Suprapubic skin (tissue), 4 donors: Measurements from ENCODE around the gene NEUROG3. TPM values are rescaled to one million over a fixed set of nuclear protein-coding genes. Genes with fewer than 3 reads are reported as not detected.

Experiments used
- DNase-seq, 2 donors: peaks; one replicate each; pipeline ENCODE4 v3.0.0-alpha.2; 2019; ENCODE audit warnings: low spot score in 2 of 2
- H3K27ac ChIP-seq: fragments of 200-600 bp; sonication (generic); one replicate; pipeline ENCODE4 v1.5.1; 2019
- H3K27me3 ChIP-seq: fragments of 200-600 bp; sonication (generic); one replicate; pipeline ENCODE4 v1.5.1; 2019
- H3K36me3 ChIP-seq: fragments of 200-600 bp; sonication (generic); one replicate; pipeline ENCODE4 v1.5.1; 2019
- H3K4me1 ChIP-seq: fragments of 200-600 bp; sonication (generic); one replicate; pipeline ENCODE4 v1.5.1; 2019
- H3K4me3 ChIP-seq: fragments of 200-600 bp; sonication (generic); one replicate; pipeline ENCODE4 v1.5.1; 2019; ENCODE audit warnings: mild to moderate bottlenecking
- H3K9me3 ChIP-seq: fragments of 200-600 bp; sonication (generic); one replicate; pipeline ENCODE4 v1.5.1; 2019
- EP300 ChIP-seq: sonication (generic); formaldehyde crosslinking; IDR thresholded peaks from one replicate; pipeline ENCODE4 v1.6.1; 2017; ENCODE audit warnings: antibody characterized with exemption
- POLR2A ChIP-seq, 2 donors: fragments of 450-650 bp; IDR thresholded peaks; one replicate each; pipeline ENCODE4 v1.6.1; 2017; ENCODE audit warnings: antibody characterized with exemption in 2 of 2, mild to moderate bottlenecking in 2 of 2, moderate library complexity in 2 of 2
- POLR2AphosphoS5 ChIP-seq, 3 donors: sonication (generic); formaldehyde crosslinking; IDR thresholded peaks; one replicate each; pipeline ENCODE4 v1.6.1; 2017; ENCODE audit warnings: antibody characterized with exemption in 3 of 3
- WGBS: methylation state at CpG from one replicate; pipeline ENCODE4 v1.1.5; 2018; 5-methylcytosine and 5-hydroxymethylcytosine counted together
- total RNA-seq, 4 donors: library from RNA; depleted of rRNA; stranded (reverse); fragments of >200 nt; gene quantifications; one replicate each; pipeline ENCODE4 v1.1.0, GENCODE V29; 2016
- TF ChIP-seq, protein P1 (sequence below), 2 donors: fragments of 200-600 bp in 1 of 2; fragments of 450-650 bp in 1 of 2; sonication (generic) in 1 of 2; IDR thresholded peaks; one replicate each; pipeline ENCODE4 v1.5.1; 2016 to 2019; ENCODE audit warnings: antibody characterized with exemption in 2 of 2, mild to moderate bottlenecking in 1 of 2, moderate library complexity in 1 of 2

The NEUROG3 gene, protein sequence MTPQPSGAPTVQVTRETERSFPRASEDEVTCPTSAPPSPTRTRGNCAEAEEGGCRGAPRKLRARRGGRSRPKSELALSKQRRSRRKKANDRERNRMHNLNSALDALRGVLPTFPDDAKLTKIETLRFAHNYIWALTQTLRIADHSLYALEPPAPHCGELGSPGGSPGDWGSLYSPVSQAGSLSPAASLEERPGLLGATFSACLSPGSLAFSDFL
- not detected for total RNA-seq

DNA sequence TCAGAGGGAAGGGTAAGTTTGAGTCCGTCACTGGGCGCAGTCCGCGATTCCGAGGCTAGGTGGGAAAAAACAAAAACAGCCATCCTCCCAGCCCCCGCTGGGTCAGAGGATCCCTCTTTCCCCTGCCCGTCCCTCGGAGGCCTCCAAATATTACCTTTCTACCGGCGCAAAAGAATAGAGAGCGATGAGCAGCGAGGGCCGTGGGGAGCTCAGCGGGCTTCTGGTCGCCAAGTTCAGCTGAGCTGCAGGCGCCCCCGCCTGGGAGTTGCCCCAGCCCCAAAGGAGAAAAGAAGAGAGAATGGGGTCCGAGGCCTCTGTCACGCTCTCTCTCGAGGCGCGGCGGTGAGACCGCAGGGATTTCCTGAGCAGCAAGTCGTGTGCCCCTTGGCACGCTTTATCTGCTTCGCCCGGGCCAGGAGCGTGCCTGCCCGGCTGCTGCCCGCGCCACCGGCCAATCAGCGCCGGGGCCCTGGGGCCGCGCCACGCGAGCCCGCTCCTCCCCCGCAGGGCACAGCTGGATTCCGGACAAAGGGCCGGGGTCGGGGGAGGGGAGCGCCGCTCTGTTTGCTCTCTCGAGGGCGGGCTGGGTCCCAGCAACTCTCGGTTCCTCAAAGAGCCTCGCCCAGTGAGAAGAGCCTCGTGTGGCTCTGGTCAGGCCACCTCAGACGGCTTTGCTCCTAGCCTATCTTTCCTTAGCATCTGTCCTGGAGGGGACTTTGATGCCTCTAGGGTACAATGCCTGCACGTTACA, at the start of gene NEUROG3:
TSS of gene NEUROG3 (minus strand) at position 367 of the 751 bp plus-strand sequence. CDS start 379 bp downstream, outside the sequence.
- H3K4me3 ChIP-seq: peak within 1 kb of the TSS; percentile 42
- H3K27me3 ChIP-seq: peaks cover 100% of the 10 kb centered on the region
- no peak for DNase-seq
- H3K27ac ChIP-seq: no peak within 1 kb of the TSS
- H3K9me3 ChIP-seq: no peaks in the 10 kb centered on the region
- TF ChIP-seq POLR2A (IDR thresholded peaks at IDR 0.05) (no peak), POLR2AphosphoS5 (IDR thresholded peaks at IDR 0.05) (no peak), EP300 (no peak)
- TF ChIP-seq, protein P1, sequence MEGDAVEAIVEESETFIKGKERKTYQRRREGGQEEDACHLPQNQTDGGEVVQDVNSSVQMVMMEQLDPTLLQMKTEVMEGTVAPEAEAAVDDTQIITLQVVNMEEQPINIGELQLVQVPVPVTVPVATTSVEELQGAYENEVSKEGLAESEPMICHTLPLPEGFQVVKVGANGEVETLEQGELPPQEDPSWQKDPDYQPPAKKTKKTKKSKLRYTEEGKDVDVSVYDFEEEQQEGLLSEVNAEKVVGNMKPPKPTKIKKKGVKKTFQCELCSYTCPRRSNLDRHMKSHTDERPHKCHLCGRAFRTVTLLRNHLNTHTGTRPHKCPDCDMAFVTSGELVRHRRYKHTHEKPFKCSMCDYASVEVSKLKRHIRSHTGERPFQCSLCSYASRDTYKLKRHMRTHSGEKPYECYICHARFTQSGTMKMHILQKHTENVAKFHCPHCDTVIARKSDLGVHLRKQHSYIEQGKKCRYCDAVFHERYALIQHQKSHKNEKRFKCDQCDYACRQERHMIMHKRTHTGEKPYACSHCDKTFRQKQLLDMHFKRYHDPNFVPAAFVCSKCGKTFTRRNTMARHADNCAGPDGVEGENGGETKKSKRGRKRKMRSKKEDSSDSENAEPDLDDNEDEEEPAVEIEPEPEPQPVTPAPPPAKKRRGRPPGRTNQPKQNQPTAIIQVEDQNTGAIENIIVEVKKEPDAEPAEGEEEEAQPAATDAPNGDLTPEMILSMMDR (IDR thresholded peaks at IDR 0.05): no peak
- 9% methylated on average over 7 of the region's 53 CpGs for WGBS
- H3K36me3 ChIP-seq: no peaks in the 10 kb centered on the region
- peaks cover 35% of the 10 kb centered on the region for H3K4me1 ChIP-seq

DNA sequence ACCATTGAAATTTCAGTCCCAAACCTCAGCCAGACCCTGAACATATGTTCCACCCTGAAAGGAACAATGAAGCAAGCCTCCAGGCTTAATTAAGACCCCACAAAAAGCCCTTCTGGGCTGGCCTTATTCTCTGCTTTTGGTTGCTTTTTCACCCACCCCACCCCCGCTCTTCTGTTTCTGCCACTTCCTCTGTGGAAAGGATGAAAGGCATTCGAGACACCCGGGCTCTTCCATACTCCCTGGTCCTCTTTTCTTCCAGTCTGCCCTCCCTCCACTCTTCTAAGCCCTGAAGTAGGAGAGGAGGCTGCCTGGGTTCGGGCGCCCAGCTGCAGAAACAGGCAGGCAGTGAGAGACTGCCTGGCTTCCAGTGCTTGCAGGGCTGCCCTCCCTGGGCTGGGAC, 47.4 kb upstream of the NEUROG3 start:
- TF ChIP-seq POLR2AphosphoS5 (IDR thresholded peaks at IDR 0.05): no peak
- TF ChIP-seq EP300: no peak
- TF ChIP-seq, protein P1 (IDR thresholded peaks at IDR 0.05): no peak
- TF ChIP-seq POLR2A (IDR thresholded peaks at IDR 0.05): no peak
- Histone ChIP-seq H3K4me1 (no peaks in the 10 kb centered on the region), H3K27ac (no peak overlapping the region), H3K4me3 (no peak overlapping the region), H3K36me3 (no peaks in the 10 kb centered on the region), H3K9me3 (no peaks in the 10 kb centered on the region), H3K27me3 (no peaks in the 10 kb centered on the region)
- WGBS: 33% methylated on average over 3 of the region's 5 CpGs
- no peak for DNase-seq

DNA sequence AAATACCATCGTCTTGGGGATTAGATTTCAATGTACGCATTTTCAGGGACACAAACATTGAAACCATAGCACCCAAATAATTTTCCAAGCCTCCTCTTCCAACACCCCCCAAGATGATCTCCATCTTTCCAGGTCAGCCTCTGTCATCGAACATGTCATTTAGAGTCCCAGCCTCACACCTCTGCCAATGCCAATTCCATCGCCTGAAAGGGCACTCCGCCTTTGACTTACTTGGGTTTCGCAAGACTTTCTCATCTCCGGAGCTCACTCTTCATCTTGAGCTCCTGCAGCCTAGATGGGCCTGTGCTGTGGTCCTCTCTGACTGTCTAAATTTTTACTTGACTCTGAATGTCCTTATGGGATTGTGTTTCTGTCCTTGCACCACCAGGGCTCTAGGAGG, 46.4 kb upstream of the NEUROG3 start:
- 79% methylated on average over 7 of the region's 7 CpGs for WGBS
- TF ChIP-seq EP300 (no peak), POLR2A (IDR thresholded peaks at IDR 0.05) (no peak), POLR2AphosphoS5 (IDR thresholded peaks at IDR 0.05) (no peak)
- TF ChIP-seq, protein P1 (IDR thresholded peaks at IDR 0.05): no peak
- no peaks in the 10 kb centered on the region for H3K9me3 ChIP-seq
- H3K36me3 ChIP-seq: no peaks in the 10 kb centered on the region
- H3K4me1 ChIP-seq: no peaks in the 10 kb centered on the region
- no peak overlapping the region for H3K4me3 ChIP-seq
- DNase-seq: no peak
- H3K27me3 ChIP-seq: no peaks in the 10 kb centered on the region
- no peak overlapping the region for H3K27ac ChIP-seq

DNA sequence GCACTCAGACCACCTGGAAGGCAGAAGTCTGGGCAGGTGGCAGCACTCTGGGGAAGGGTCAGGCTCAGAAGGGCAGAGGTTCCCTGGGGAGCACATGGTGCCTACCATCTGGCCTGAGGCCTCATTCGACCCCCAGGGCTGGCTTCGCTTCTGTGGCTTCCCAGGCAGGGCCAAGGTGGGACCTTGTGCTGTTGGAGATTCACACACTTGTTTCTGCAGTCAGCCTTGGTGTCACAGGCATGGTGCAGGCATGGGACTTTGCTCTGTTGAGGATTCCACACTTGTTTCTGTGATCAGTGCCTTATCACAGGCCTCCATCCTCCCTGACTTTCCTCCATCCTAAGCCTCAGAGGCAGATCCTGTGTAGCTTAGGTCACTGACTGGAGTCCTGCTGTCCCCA, 45.5 kb upstream of the NEUROG3 start:
- WGBS: no CpG with 5 or more reads among the region's 2 CpGs
- no peak for TF ChIP-seq EP300
- TF ChIP-seq POLR2A (IDR thresholded peaks at IDR 0.05): no peak
- TF ChIP-seq POLR2AphosphoS5 (IDR thresholded peaks at IDR 0.05): no peak
- TF ChIP-seq, protein P1 (IDR thresholded peaks at IDR 0.05): no peak
- H3K9me3 ChIP-seq: no peaks in the 10 kb centered on the region
- no peaks in the 10 kb centered on the region for H3K36me3 ChIP-seq
- H3K4me1 ChIP-seq: no peaks in the 10 kb centered on the region
- no peak overlapping the region for H3K4me3 ChIP-seq
- H3K27ac ChIP-seq: no peak overlapping the region
- DNase-seq: no peak
- no peaks in the 10 kb centered on the region for H3K27me3 ChIP-seq

DNA sequence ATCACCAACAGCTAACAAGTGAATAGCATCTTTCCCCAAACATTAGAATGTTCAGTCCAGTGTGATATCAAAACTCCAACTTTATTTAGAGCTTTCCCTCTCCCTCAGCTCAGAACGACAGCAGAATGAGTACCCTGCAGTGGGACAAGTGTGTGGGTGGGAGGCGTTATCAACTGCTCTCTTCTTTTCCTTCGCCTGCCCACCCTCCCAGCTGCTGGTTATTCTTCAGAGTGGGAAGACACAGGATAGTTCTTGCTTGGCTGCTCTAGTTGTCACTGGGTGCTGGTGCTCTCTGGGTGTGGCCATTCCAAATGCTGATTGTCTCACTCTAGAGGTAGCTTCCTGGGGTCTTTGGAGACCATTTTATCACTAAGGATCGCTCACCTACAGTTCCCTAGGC, 43.1 kb upstream of the NEUROG3 start:
- TF ChIP-seq EP300: no peak
- no peak for TF ChIP-seq POLR2AphosphoS5 (IDR thresholded peaks at IDR 0.05)
- no peak for TF ChIP-seq POLR2A (IDR thresholded peaks at IDR 0.05)
- TF ChIP-seq, protein P1 (IDR thresholded peaks at IDR 0.05): no peak
- 80% methylated on average over 4 of the region's 4 CpGs for WGBS
- DNase-seq: no peak
- Histone ChIP-seq H3K36me3 (no peaks in the 10 kb centered on the region), H3K27me3 (no peaks in the 10 kb centered on the region), H3K4me1 (no peaks in the 10 kb centered on the region), H3K9me3 (no peaks in the 10 kb centered on the region), H3K27ac (no peak overlapping the region), H3K4me3 (no peak overlapping the region)
